Measurements from ENCODE around the gene SART1.

SART1 gene, protein sequence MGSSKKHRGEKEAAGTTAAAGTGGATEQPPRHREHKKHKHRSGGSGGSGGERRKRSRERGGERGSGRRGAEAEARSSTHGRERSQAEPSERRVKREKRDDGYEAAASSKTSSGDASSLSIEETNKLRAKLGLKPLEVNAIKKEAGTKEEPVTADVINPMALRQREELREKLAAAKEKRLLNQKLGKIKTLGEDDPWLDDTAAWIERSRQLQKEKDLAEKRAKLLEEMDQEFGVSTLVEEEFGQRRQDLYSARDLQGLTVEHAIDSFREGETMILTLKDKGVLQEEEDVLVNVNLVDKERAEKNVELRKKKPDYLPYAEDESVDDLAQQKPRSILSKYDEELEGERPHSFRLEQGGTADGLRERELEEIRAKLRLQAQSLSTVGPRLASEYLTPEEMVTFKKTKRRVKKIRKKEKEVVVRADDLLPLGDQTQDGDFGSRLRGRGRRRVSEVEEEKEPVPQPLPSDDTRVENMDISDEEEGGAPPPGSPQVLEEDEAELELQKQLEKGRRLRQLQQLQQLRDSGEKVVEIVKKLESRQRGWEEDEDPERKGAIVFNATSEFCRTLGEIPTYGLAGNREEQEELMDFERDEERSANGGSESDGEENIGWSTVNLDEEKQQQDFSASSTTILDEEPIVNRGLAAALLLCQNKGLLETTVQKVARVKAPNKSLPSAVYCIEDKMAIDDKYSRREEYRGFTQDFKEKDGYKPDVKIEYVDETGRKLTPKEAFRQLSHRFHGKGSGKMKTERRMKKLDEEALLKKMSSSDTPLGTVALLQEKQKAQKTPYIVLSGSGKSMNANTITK

DNA sequence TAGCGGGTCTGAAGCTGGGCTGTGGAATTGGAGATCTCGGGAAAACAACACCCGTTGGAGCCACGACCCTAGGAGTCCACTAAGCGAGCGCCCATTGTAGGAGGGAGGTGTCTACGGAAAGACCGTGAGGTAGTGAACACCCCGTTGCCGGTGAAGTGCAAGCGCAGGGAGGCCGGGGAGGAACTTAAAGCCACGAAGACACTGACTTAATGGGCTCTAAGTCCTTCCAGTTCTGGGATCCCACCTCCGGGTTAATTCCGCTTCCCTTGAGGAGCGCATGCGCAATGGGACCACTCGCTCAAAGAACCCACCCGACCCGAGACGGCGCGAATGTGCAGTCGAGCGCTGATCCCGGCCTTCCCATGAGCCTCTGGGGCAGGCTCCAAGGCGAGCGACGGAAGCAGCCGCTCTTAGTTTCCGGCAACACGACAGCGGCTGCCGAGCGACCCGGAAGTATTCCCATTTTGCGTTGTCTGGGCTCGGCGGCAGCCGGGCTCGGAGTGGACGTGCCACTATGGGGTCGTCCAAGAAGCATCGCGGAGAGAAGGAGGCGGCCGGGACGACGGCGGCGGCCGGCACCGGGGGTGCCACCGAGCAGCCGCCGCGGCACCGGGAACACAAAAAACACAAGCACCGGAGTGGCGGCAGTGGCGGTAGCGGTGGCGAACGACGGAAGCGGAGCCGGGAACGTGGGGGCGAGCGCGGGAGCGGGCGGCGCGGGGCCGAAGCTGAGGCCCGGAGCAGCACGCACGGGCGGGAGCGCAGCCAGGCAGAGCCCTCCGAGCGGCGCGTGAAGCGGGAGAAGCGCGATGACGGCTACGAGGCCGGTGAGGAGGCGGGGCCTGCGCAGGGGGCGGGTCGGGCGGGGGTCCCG lies at the start of gene SART1:
Gene SART1, plus strand, starts transcription at position 468 of the 874 bp plus-strand sequence. Its CDS starts 47 bp downstream, at position 515.
- DNase-seq, result peak; percentile 92 to 96

DNA sequence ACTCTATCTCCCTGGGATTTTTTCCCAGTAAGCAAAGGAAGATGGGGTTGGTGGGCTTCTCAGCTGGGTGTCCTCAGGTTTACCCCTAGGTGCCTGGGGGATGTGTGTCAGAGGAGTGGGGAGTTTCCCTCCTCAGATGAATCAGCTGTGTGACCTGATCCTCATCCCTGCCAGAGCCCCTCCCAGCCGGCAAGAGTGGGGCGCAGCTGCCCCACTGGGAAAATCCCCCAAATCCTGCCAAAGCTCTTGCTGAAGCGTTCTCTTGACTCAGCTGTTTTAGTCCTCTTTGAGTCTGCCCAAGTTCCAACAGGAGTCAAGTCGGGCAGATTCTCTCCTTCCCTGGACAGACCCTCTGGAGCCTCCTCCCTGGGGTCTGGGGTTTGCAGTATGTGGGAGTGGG lies 48.7 kb upstream of the SART1 start:
- DNase-seq, result no peak

DNA sequence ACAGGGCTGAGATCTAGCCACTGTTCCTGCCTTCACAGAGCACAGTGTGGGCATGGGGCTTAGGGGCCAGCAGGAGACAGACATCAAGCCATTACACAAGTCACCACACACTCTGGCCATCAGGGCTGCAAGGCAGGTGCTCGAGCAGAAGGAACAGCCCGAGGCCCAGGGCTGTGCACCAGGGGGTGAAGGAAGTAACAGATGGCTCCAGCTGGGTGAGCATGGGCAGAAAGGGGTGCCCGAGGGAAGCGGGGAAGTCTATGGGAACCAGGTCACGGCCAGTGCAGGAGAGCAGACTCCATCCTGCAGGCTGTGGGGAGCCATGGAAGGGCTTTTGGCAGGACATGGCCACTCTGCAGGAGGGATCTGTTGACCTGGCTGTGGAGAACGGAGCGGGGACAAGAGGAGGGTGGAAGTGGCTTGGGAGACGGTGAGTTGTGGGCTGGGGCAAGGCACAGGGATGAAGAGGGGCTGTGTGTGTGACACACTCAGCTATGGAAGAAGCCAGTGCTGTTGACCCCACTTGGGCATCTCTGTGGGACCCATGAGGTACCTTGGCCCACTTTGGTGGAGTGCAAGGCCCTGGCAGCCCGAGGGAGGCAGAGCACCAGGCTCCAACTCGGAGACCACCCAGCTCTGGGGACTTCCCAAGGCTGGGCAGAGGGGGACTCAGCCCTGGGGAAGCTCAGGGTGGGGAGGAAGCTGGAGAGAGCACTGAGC lies 46.3 kb upstream of the SART1 start:
- DNase-seq, result no peak

DNA sequence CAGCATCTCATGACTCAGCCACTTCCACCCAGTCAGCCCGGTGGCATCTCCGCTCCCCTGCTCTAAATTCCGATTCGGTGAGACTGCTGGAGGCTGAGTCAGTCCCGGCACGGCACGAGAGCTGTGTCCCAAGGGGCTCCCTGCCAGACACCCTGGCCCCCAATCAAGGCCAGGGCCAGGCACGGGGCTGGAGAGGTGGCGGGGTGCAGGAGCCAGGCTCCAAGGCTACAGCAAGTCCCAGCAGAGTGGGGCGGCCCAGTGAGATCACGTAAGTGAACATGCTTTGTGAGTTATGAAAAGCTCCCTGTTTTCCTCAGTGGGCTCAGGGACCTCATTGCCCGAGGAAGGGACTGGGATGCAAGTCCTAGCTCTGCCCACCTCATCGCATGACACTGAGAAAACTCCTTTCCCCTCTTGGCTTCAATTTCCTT lies 45.7 kb upstream of the SART1 start:
- DNase-seq, result peak in 1 of 2 experiments; percentile 37

DNA sequence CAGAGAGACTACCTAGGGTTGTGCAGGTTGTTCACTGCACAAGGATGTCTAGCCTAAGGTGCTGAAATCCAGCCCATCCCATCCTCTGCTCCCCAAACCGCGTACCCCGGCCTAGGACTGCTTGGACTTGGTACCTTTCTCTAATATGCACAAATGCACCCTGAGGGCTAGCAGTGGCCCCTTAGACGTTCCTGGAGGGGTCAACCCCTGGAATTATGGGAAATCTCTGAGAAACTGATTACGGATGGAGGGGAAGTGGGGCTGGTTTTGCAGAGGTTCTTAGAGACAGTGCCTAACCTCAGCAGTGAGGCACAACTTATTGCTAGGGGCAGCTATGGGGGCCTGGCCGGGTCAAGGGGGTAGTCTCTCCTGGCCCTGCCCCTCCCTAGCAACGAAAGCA lies 45.1 kb upstream of the SART1 start:
- no peak for DNase-seq

DNA sequence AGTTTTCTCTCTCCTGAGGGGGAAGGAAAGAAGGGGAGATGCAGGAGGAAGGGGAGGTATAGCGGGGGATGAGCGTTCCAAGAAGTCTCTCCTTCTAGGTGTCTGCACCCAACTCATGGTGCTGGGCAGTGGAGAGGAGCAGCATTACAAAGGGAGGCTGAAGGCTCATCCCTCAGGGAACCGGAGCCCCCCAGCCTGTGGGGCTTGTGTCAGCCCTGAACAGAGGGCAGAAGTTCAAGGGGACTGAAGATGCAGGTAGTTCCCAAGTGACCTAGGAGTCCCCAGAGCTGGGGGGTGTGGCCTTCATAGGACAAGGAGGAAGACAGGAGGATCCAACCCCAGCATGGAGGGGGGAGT lies 44.5 kb upstream of the SART1 start:
- DNase-seq, result no peak

DNA sequence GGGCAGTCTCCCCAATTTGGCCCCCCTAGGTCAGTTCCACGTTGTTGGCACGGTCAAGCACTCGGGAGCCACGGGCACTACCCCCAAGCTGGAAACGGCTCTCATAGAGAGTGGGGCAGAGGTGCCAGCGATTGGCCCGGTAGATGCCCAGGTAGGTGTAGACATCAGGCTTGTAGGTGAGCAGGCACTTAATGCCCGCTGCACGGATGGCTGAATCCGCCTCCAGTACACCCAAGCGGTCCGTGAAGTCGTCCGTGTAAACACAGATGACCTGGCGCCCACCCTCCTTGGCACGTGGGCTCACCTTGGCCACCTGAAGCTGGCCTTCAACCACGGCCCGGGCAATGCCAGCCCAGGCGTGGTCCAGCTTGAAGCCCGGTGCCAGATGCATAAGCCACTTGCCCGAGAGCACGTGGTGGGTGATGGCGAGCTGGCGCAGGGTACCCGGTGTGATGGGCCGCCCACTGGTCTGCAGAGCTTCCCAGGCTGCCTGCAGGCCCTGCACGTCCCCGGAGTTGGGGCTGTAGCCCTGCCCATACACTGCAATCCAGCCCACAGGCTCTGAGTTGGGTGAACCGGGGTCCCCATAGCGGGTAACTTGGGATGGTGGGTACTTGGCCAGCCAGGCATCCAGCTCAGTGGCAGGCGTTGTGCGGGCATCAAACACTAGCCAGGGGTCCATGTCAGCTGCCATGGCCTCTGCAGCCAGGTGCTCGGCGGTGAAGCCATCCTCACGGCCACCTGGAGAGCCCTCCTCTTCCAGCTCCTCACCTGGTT lies 43.9 kb upstream of the SART1 start:
- no peak for DNase-seq

DNA sequence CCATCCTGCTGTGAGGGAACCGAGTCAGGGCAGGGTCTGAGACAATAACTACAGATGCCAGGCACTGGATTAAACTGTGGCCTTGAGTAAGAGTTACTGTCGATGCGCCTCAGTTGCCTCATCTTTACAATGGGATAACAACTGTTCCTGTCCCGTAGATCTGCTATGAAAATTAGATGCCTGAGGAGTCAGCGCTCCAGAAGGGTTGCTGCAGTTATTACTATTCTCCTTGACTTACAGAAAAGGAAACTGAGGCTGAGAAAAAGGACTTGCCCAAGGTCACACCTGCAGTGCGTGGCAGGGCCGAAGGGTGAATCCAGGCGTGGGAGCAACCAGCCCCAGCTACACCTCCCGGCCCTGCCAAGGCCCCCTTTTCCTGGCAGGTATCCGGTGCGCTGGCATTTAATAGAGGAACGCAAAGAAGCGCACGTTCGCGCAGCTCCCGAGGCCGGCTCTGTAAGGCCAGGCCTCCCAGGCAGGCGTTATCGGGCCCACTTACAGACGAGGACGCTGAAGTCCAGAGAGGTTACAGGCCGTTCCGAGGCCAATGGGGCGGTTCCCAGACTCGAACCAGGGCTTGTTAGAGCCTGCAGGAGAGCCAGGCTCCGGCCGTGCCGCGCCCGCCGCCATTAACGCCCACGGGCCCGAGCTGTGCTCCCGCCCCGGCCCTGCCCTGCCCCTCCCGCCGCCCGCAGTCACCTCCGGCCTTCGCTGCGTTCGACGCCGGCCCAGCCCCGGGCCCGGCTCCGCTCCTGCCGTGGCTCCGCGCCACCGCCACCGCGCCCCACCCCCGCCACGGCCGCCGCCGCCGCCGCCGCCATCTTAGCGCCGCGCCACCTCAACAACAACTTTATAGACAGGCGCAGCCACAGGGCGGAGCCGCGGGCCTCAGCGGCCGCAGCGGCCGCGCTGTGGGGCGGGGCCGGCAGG lies 43.1 kb upstream of the SART1 start, which contains the start of gene C11orf68:
Gene C11orf68, minus strand, starts transcription at position 852 of the 930 bp plus-strand sequence. Its CDS starts 31 bp downstream, at position 821.
- DNase-seq, result no peak

DNA sequence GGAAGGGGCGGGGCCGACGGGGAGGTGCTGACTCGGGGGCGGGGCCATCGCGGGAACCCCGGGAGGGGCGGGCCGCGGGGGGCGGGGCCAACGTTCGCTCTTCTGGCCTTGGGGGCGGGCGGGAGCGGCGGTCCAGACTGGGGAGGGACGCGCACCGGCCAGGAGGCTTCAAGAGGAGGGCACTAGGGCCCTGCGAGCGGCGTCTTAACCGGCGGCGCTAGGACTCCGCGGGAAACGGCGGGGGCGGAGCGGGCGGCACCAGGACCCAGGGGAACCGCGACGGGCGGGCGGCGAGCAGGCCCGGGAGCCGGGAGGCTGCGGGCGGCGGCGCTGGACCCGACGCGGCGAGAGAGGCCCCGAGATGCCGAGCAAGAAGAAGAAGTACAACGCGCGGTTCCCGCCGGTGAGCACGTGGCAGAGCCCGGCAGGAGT lies 42.4 kb upstream of the SART1 start, which contains the start of gene DRAP1:
Gene DRAP1, plus strand, starts transcription at position 286 of the 432 bp plus-strand sequence. Its CDS starts 76 bp downstream, at position 362.
- peak; percentile 98 to 100 for DNase-seq

DNA sequence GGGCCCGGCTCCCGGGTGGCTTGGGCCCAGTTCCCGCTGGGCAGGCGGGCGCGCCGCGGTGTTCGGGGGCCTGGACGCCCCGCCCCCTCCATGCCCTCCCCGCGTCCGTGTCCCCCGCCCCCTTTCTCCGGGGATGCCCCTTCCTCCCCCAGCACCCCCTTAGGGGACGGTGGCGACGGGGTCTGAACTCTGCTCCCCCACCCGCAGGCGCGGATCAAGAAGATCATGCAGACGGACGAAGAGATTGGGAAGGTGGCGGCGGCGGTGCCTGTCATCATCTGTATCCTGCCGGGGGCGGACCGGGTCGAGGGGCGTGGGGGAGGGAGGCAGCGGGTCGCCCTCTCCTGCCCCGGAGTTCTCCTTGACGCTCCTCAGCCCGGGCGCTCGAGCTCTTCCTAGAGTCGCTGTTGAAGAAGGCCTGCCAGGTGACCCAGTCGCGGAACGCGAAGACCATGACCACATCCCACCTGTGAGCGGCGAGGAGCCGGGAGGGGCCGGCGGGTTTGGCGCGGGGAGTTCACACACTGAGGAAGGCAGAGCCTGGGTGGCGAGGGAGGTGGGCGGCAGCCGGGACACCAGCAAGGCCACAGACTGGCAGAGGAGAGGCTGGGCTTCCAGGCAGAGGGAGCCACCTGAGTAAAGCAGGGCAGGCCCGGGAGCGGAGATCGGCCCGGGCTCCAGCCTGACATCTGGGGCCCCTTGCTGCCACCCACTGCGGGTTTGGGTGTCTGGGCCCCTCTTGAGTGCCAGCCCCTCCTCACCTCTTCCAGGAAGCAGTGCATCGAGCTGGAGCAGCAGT lies 41.8 kb upstream of the SART1 start:
- DNase-seq, result peak in 1 of 2 experiments; percentile 61

DNA sequence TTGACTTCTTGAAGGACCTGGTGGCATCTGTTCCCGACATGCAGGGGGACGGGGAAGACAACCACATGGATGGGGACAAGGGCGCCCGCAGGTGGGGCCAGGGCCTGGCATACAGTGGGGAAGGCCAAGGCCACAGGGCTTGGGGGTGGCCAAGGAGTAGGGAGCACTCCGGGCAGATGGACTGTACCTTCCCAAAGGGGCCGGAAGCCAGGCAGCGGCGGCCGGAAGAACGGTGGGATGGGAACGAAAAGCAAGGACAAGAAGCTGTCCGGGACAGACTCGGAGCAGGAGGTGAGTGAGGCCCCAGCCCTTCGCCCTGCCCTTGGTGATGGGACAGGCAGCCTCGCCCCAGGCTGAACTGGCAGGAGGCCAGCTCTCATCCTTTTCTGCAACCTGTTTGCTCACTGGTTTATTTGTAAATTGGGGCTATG lies 41.1 kb upstream of the SART1 start:
- DNase-seq, result no peak

DNA sequence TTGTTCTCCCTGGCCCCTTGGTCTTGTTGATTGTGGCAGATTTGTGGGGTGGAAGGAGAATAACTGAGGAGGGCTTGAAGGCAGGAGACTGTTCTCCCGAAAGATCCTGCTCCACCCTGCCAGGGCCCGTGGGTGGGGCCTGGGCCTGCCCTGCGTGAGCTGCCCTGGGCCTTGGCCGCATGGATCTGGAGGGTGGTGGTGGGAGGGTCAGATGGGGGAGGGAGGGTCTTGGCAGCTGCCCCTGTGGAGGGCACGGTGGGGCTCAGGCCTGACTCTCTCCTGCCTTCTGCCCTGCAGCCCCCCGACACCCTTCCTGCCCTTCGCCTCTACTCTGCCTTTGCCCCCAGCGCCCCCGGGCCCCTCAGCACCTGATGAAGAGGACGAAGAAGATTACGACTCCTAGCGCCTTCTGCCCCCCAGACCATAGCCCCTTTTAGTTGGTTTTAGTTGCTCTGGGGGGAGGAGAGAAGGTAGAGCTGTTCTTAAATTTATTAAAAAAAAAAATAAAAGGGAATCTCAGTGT lies 40.4 kb upstream of the SART1 start:
- DNase-seq, result no peak

DNA sequence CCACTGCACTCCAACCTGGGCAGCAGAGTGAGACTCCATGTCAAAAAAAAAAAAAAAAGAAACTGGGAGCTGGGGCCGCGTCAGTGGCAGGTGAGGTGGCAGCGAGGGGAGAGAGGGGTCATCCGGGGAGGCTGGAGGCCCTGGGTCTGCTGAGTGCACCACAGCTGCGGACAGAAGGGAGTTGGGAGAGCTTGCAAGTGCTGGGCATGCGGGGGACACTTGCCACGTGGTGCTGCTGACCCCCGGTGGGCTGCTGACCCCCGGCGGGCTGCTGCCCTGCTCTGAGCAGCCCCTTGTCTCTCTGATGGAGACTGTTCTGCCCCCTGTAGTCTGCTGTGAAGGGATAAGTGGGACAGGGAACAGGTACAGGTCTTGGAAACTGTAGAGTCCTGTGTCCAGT lies 39.7 kb upstream of the SART1 start:
- DNase-seq, result no peak

DNA sequence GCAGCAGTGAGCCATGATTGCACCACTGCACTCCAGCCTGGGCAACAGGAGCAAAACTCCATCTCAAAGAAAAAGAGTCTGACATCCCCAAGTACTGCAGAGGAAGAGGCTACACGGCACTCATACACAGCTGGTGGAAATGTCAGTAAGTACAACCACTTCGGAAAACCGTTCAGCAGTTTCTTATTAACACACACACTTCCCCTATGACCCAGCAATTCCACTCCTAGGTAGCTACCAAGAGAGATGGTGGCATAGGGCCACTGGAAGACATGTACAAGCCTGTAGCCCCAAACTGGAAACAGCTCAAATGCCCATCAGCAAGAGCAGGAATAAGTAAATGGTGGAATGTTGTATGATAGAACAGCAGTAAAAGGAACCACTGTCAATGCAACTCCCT lies 39.0 kb upstream of the SART1 start:
- DNase-seq, result no peak

DNA sequence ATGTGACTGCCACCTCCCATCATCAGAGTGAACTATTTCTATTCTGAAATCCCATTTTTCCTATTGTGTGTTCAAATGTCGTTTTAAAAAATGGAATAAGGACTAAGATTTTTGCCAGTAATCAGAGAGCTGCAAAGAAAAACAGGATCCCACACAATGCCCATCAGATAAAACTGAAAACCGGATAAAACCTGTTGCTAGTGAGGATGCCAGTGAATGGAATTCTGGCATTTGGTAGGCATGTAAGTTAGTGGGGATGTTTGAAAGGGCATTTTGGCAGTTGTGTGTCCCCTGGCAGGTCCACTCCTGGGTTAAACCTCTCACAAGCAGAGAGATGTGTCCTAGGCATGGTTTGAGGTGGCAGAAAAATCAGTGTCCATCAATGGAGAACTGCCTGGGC lies 36.1 kb upstream of the SART1 start:
- DNase-seq, result no peak

DNA sequence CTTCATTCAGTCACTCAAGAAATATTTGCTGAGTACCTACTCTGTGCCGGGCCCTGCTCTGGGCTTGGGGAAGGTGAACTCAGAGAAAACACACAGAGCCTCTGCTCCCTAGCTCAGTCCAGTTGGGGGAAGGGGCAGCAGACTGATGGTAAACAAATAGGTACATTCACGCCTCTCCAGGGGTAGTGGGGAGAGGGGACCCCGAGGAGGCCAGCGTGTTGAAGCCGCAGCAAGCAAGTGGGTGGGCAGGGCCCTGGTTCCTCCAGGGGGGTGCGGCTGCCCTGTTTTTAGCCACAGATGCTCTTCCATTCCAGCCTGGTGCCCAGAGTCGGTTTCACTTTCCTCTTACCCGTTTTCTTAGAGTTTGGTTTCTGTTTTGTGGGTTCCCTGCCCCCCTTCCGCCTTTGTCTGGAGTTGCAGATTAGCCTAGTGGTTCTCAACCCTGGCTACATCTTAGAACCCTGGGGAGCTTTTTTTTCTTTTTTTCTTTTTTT lies 33.6 kb upstream of the SART1 start:
- peak; percentile 53 to 78 for DNase-seq

DNA sequence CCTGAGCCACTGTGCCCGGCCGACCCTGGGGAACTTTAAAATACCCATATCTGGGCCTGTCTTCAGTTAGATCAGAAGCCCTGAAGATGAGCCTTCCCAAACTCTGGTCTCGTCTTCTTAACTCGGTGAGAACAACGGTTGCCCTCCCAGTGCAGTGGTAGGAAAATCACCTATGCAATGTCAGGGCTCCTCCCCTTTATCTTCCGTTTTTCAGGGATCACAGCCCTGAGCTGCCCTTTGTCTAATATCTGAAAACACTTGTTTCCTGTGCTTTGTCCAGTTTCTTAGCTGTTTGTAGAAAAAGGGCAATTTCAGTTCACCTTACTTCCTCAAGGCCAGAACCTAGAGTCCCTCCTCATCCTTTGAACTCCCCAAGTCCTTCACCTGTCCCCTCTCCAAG lies 32.9 kb upstream of the SART1 start:
- no peak for DNase-seq

DNA sequence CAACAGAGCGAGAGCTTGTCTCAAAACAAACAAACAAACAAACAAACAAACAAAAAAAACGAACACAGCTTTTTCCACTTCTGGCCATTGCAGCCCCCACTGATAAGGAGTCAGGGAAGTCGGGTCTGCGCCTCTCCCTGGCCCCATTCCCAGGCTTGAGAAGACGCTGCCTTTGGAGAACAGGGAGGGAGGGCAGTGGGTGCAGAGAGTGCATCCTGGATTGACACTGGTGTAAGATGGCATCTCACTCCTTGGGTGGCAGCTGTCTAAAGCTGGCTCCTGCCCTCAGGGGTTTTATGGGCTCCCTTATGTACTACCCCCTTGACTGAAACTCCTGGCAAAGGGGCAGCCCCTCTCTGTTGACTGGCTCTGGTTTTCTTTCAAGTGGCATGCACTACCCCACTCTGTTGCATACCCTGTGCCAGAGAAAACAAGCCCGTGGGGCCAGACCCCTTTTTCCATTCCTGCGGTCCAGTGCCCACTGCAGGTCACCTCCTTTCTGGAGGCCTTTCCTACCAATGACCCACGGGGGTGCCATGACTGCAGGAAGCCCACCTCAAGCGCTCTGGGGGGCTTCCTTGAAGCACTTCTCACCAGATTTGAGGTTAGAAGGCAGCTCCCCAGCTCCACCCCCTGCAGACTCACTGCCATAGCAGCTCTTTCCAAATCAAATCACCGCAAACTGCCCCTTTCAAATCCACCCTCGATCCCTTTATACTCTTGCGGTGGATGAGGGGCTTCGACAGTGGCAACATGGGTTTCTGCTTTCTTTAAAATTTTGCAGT lies 29.6 kb upstream of the SART1 start:
- no peak for DNase-seq

Data from stimulated activated CD4-positive, alpha-beta T cell treated with anti-CD3 and anti-CD28 coated beads, Interleukin-4, amount 100 ng/mL, for 4 hours (primary cell).